GM23248 (cell line): ENCODE measurements around the gene SSB. TPM values are rescaled to one million over a fixed set of nuclear protein-coding genes. Genes with fewer than 3 reads are reported as not detected.

Experiments used
- DNase-seq: peaks from one replicate; pipeline ENCODE4 v3.0.0-alpha.2; 2015
- H2AFZ ChIP-seq: fragments of 200-600 bp; sonication (generic); 2 replicates; pipeline ENCODE4 v1.6.1; 2016; ENCODE audit warnings: antibody characterized with exemption
- H3F3A ChIP-seq: fragments of 200-600 bp; sonication (generic); 2 replicates; pipeline ENCODE4 v1.6.1; 2016; ENCODE audit warnings: mild to moderate bottlenecking, antibody characterized with exemption, mixed run types; ENCODE audit not compliant: insufficient read depth
- H3K27ac ChIP-seq: fragments of 200-600 bp; sonication (generic); 2 replicates; pipeline ENCODE4 v1.5.1; 2016; ENCODE audit warnings: mild to moderate bottlenecking
- H3K27me3 ChIP-seq: fragments of 200-600 bp; sonication (generic); replicated peaks from 2 replicates; pipeline ENCODE4 v1.6.1; 2016; ENCODE audit warnings: mild to moderate bottlenecking; ENCODE audit not compliant: insufficient read depth
- H3K36me3 ChIP-seq: fragments of 200-600 bp; sonication (generic); 2 replicates; pipeline ENCODE4 v1.6.1; 2016; ENCODE audit warnings: low read depth, mild to moderate bottlenecking
- H3K4me1 ChIP-seq: fragments of 200-600 bp; sonication (generic); 2 replicates; pipeline ENCODE4 v1.6.1; 2016; ENCODE audit warnings: mild to moderate bottlenecking; ENCODE audit not compliant: insufficient read depth
- H3K4me2 ChIP-seq: fragments of 200-600 bp; sonication (generic); one replicate; pipeline ENCODE4 v1.6.1; 2016; ENCODE audit warnings: mild to moderate bottlenecking; ENCODE audit not compliant: unreplicated experiment
- H3K4me3 ChIP-seq: fragments of 200-600 bp; sonication (generic); 2 replicates; pipeline ENCODE4 v1.5.1; 2016; ENCODE audit warnings: mild to moderate bottlenecking
- H3K79me2 ChIP-seq: fragments of 200-600 bp; sonication (generic); 2 replicates; pipeline ENCODE4 v1.6.1; 2016; ENCODE audit warnings: mild to moderate bottlenecking; ENCODE audit not compliant: insufficient read depth
- H3K9ac ChIP-seq: fragments of 200-600 bp; sonication (generic); 2 replicates; pipeline ENCODE4 v1.6.1; 2016; ENCODE audit warnings: mild to moderate bottlenecking
- H3K9me2 ChIP-seq: fragments of 200-600 bp; sonication (generic); 2 replicates; pipeline ENCODE4 v1.6.1; 2016; ENCODE audit warnings: mixed run types, mild to moderate bottlenecking, moderate library complexity; ENCODE audit not compliant: insufficient read depth
- H3K9me3 ChIP-seq: fragments of 200-600 bp; sonication (generic); one replicate; pipeline ENCODE4 v1.6.1; 2017; ENCODE audit warnings: low read depth
- H4K20me1 ChIP-seq: fragments of 200-600 bp; sonication (generic); 2 replicates; pipeline ENCODE4 v1.6.0; 2016; ENCODE audit not compliant: insufficient read depth
- EZH2 ChIP-seq: fragments of 200-600 bp; sonication (generic); IDR thresholded peaks from 2 replicates; pipeline ENCODE4 v1.6.1; 2018; ENCODE audit warnings: antibody characterized with exemption, mild to moderate bottlenecking; ENCODE audit not compliant: insufficient read depth, poor library complexity, severe bottlenecking
- EZH2phosphoT487 ChIP-seq: fragments of 200-600 bp; sonication (generic); IDR thresholded peaks from 2 replicates; pipeline ENCODE4 v1.6.1; 2018; ENCODE audit warnings: antibody characterized with exemption, moderate library complexity, mild to moderate bottlenecking, low read depth; ENCODE audit not compliant: insufficient read depth
- WGBS, 2 experiments: methylation state at CpG; one replicate each; pipeline ENCODE4 v1.1.6; 2015 to 2017; ENCODE audit warnings: low lambda C conversion rate in 2 of 2, low coverage in 1 of 2; ENCODE audit errors: missing lambda C conversion rate in 2 of 2; 5-methylcytosine and 5-hydroxymethylcytosine counted together
- in situ Hi-C: fragments of 300-500 bp; cut with MboI; formaldehyde crosslinking; loops from 2 replicates; pipeline ENCODE4 v1.15.0; 2020
- polyA plus RNA-seq: library from polyadenylated mRNA; unstranded; fragments of >200 nt; fragmentation: Nextera tagmentation; extraction: Ambion mirVana; gene quantifications from 2 replicates; pipeline ENCODE4 v1.2.1, GENCODE V29; 2016
- total RNA-seq: library from RNA; depleted of rRNA; stranded (reverse); fragments of >200 nt; shearing (Covaris generic); gene quantifications from 2 replicates; pipeline ENCODE4 v1.2.3, GENCODE V29; 2014

SSB gene
- total and polyA plus RNA-seq, 2 experiments from 2014 or later: 80.4 to 204 TPM

DNA sequence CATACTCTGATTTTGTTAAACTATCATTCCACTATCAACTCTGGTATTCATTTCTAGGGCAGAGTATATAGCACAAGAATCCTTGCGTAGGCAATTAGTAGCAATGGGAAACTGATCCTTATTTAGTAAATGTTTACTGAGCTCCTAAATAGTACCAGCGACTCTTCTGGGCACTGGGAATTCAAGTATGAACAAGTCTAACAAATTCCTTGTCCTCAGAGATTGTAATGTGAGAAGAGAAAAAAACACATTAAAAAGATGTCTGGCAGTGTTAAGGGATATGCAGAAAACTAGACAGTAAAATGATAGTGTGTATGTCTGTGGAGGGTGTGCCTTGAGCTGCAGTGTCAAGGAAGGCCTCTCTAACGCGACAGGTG, 25.3 kb downstream of the SSB start:
- Histone ChIP-seq H3K27me3 (no peaks in the 10 kb centered on the region), H3K27ac (no peak overlapping the region; the same call in 1 of the 2 replicates), H3K9ac (peak overlapping the region; percentile 70), H3K9me3 (no peaks in the 10 kb centered on the region), H3K4me3 (peak overlapping the region; percentile 86), H3K36me3 (0 out of 2 replicates have a peak, but pooled peaks cover 5% of the 10 kb centered on the region), H3K9me2 (no peaks in the 10 kb centered on the region), H3F3A (peaks cover 16% of the 10 kb centered on the region; the same call in 1 of the 2 replicates), H4K20me1 (no peaks in the 10 kb centered on the region), H3K4me2 (peak overlapping the region; percentile 94), H3K79me2 (peaks cover 59% of the 10 kb centered on the region), H3K4me1 (peaks cover 37% of the 10 kb centered on the region), H2AFZ (peak overlapping the region; percentile 87)
- no peak for DNase-seq
- in situ Hi-C loops: no loop called here
- WGBS, 2 experiments: 13 to 17% methylated on average over 4 of the region's 4 CpGs
- no peak for TF ChIP-seq EZH2
- no peak for TF ChIP-seq EZH2phosphoT487

DNA sequence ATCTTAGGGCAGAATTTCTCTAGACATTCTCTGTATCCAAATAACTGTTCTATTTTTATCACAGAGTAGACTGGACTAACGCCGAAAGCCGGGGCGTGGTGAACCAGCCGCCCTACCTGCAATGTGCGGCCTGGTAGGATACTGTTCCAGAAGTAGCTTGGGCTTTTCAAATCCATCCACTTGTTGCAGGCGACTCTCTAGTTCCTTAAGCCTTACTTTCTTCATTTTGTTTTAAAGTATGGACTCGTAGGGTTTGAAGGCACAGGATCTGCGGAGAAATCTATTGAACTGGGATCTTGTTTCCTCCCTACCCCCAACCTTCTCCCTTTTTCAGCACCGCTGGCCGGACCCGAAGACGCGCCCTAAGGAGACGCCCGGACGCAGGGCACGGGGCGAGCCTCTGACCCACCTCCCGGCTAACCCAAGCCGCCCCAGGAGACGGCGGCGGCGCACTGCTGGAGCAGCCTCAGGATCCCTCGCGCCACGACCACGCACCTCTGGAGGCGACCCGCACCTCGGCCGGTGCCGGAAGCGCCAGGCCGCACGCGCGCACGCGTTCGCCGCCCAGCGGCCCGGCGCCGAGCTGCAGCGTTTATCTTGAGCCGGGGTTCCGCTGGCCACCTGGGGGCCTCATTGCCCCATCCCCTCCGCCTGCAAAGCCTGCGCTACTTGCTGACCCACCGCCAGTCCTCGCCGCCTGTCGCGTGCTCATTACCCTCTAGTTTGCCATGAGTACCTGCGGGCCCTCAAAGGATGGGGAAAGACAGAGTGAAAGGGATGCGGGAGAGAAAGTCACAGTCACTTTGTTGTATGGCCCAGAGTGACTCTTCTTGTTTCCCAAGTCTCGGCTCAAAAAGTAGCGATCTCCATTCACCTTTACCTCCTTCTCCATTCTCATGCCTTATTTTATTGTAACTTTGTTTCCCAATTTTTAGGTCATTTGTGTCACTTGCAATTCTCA, 26.0 kb downstream of the SSB start, which contains the start of gene METTL5:
Gene METTL5 (minus strand): TSS at position 533 of the 961 bp plus-strand sequence. CDS start 308 bp downstream, at position 225.
- peak within 1 kb of the TSS; percentile 94 for H3K4me2 ChIP-seq
- no peaks in the 10 kb centered on the region for H3K9me3 ChIP-seq
- H3K4me1 ChIP-seq: peaks cover 37% of the 10 kb centered on the region
- H3K9ac ChIP-seq: peak within 1 kb of the TSS; percentile 70
- peak within 1 kb of the TSS; percentile 87 for H2AFZ ChIP-seq
- no peak for TF ChIP-seq EZH2phosphoT487
- TF ChIP-seq EZH2: no peak
- 3 to 4% methylated on average over 57 to 61 of the region's 61 CpGs for WGBS, 2 experiments
- peak within 1 kb of the TSS; percentile 10; the same call in 1 of the 2 replicates for H3K27ac ChIP-seq
- no peaks in the 10 kb centered on the region for H3K27me3 ChIP-seq
- peak; percentile 88 for DNase-seq
- 0 out of 2 replicates have a peak, but pooled peaks cover 5% of the 10 kb centered on the region for H3K36me3 ChIP-seq
- no peaks in the 10 kb centered on the region for H3K9me2 ChIP-seq
- H3K79me2 ChIP-seq: peaks cover 65% of the 10 kb centered on the region
- in situ Hi-C loops: no loop called here
- peak within 1 kb of the TSS; percentile 86 for H3K4me3 ChIP-seq
- H3F3A ChIP-seq: peaks cover 10% of the 10 kb centered on the region; the same call in 1 of the 2 replicates
- no peaks in the 10 kb centered on the region for H4K20me1 ChIP-seq

DNA sequence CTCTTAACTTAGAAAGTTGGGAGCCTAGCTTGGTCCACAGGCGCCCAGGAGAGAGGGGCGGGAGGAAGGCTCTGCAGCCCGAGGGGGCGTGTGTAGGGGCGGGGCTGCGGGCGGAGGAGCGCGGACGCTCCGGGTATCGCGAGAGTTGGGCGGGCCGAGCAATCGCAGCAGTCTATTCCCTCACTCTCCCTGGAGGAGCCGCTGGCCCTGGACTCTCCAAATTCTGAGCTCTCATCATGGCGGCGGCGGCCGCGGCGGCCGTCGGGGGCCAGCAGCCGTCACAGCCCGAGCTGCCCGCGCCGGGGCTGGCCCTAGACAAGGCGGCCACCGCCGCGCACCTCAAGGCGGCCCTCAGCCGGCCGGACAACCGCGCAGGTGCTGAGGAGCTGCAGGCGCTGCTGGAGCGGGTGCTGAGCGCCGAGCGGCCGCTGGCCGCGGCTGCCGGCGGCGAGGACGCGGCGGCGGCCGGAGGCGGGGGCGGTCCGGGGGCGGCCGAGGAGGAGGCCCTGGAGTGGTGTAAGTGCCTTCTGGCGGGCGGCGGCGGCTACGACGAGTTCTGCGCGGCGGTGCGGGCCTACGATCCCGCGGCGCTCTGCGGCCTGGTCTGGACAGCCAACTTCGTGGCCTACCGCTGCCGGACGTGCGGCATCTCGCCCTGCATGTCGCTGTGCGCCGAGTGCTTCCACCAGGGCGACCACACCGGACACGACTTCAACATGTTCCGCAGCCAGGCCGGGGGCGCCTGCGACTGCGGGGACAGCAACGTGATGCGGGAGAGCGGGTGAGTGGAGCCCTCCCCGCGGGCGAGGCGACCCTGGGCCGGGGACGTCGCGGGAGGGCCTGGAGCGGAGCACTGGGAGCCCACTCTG, 28.8 kb downstream of the SSB start, which contains the start of gene UBR3:
Gene UBR3 (plus strand): TSS at position 183 of the 869 bp plus-strand sequence. CDS start 54 bp downstream, at position 237.
- Histone ChIP-seq H2AFZ (peak within 1 kb of the TSS; percentile 78), H3K4me3 (peak within 1 kb of the TSS; percentile 93), H4K20me1 (no peaks in the 10 kb centered on the region), H3F3A (no peaks in the 10 kb centered on the region), H3K27ac (peak within 1 kb of the TSS; percentile 78), H3K36me3 (no peaks in the 10 kb centered on the region), H3K9me3 (no peaks in the 10 kb centered on the region), H3K9me2 (no peaks in the 10 kb centered on the region), H3K79me2 (peaks cover 75% of the 10 kb centered on the region), H3K4me2 (peak within 1 kb of the TSS; percentile 86), H3K9ac (peak within 1 kb of the TSS; percentile 86), H3K4me1 (peaks cover 31% of the 10 kb centered on the region), H3K27me3 (no peaks in the 10 kb centered on the region)
- no peak for TF ChIP-seq EZH2
- TF ChIP-seq EZH2phosphoT487: no peak
- peak; percentile 97 for DNase-seq
- 0 to 1% methylated on average over 53 to 84 of the region's 104 CpGs for WGBS, 2 experiments
- in situ Hi-C loops: no loop called here
